CD14-positive monocyte (primary cell): ENCODE data around the gene FGF21. TPM values are rescaled to one million over a fixed set of nuclear protein-coding genes. Genes with fewer than 3 reads are reported as not detected.
A peak's percentile ranks its signal among the peaks of the same experiment; 100 is the strongest.

Source experiments
- DNase-seq, 3 donors: peaks; one replicate each; pipeline ENCODE4 v3.0.0-alpha.2; 2011 to 2022
- H2AFZ ChIP-seq: 2 replicates; pipeline ENCODE4 v1.6.0; 2012; ENCODE audit warnings: mild to moderate bottlenecking, low read depth, low read length, inconsistent platforms; ENCODE audit not compliant: insufficient read depth, poor library complexity, severe bottlenecking
- H3K27ac ChIP-seq, 2 donors: 1 replicate in 1 of 2; 2 replicates in 1 of 2; pipeline ENCODE4 v1.5.1; 2012 to 2013; ENCODE audit warnings: low read length in 2 of 2, control low read depth in 1 of 2, inconsistent platforms in 1 of 2, low read depth in 1 of 2, mild to moderate bottlenecking in 1 of 2
- H3K27me3 ChIP-seq, 2 donors: one replicate each; pipeline versions ENCODE4 v1.6.0 to v1.6.1; 2011 to 2013; ENCODE audit warnings: low read length in 2 of 2; ENCODE audit not compliant: control insufficient read depth in 2 of 2, insufficient read depth in 2 of 2
- H3K36me3 ChIP-seq, 2 donors: replicated peaks in 1 of 2; 1 replicate in 1 of 2; 2 replicates in 1 of 2; pipeline versions ENCODE4 v1.5.1 to v1.6.1; 2012 to 2013; ENCODE audit warnings: low read length in 2 of 2, control low read depth in 1 of 2, inconsistent platforms in 1 of 2, mild to moderate bottlenecking in 1 of 2; ENCODE audit not compliant: insufficient read depth in 2 of 2, control insufficient read depth in 1 of 2
- H3K4me1 ChIP-seq, 2 donors: 1 replicate in 1 of 2; 2 replicates in 1 of 2; pipeline versions ENCODE4 v1.5.1 to v1.6.1; 2012 to 2013; ENCODE audit warnings: low read length in 2 of 2, control low read depth in 1 of 2, inconsistent platforms in 1 of 2, mild to moderate bottlenecking in 1 of 2, moderate library complexity in 1 of 2; ENCODE audit not compliant: insufficient read depth in 2 of 2, control insufficient read depth in 1 of 2
- H3K4me2 ChIP-seq: replicated peaks from 2 replicates; pipeline ENCODE3; 2012; ENCODE audit warnings: low read length, moderate library complexity, mild to moderate bottlenecking; ENCODE audit not compliant: poor library complexity, severe bottlenecking; ENCODE audit errors: extremely low read depth
- H3K4me3 ChIP-seq, 3 experiments: fragments of 200-600 bp in 1 of 3; sonication (generic) in 1 of 3; replicated peaks in 1 of 3; 1 replicate in 2 of 3; 2 replicates in 1 of 3; pipeline ENCODE4 v1.5.1; 2011 to 2013; ENCODE audit warnings: low read length in 3 of 3, mild to moderate bottlenecking in 3 of 3, control low read depth in 2 of 3, low read depth in 2 of 3, inconsistent platforms in 1 of 3, moderate library complexity in 1 of 3
- H3K79me2 ChIP-seq: 2 replicates; pipeline ENCODE4 v1.6.0; 2012; ENCODE audit warnings: mild to moderate bottlenecking, control low read depth, inconsistent platforms, low read length, moderate library complexity; ENCODE audit not compliant: insufficient read depth
- H3K9ac ChIP-seq: 2 replicates; pipeline ENCODE4 v1.6.0; 2017; ENCODE audit warnings: low read length, mild to moderate bottlenecking; ENCODE audit not compliant: insufficient read depth, poor library complexity, severe bottlenecking
- H3K9me3 ChIP-seq, 2 donors: replicated peaks in 1 of 2; 1 replicate in 1 of 2; 2 replicates in 1 of 2; pipeline versions ENCODE4 v1.5.1 to v1.6.1; 2012 to 2013; ENCODE audit warnings: low read length in 2 of 2, control low read depth in 1 of 2; ENCODE audit not compliant: control insufficient read depth in 1 of 2, insufficient read depth in 1 of 2
- H4K20me1 ChIP-seq: 2 replicates; pipeline ENCODE4 v1.6.0; 2012; ENCODE audit warnings: mild to moderate bottlenecking, low read length, control low read depth, moderate library complexity; ENCODE audit not compliant: insufficient read depth
- H3K27ac Mint-ChIP-seq, 7 donors: one replicate each; pipeline ENCODE4 v1.8.0; 2020; ENCODE audit warnings: mild to moderate bottlenecking in 7 of 7, mixed read lengths in 7 of 7, moderate library complexity in 6 of 7, inconsistent platforms in 2 of 7
- H3K27me3 Mint-ChIP-seq, 3 donors: one replicate each; pipeline ENCODE4 v1.8.0; 2021 to 2022; ENCODE audit warnings: low read depth in 3 of 3, mild to moderate bottlenecking in 3 of 3, mixed read lengths in 3 of 3, moderate library complexity in 3 of 3, inconsistent platforms in 1 of 3
- H3K36me3 Mint-ChIP-seq, 2 donors: one replicate each; pipeline ENCODE4 v1.8.0; 2020; ENCODE audit warnings: mixed read lengths in 2 of 2, inconsistent platforms in 1 of 2, mild to moderate bottlenecking in 1 of 2
- H3K4me1 Mint-ChIP-seq: one replicate; pipeline ENCODE4 v1.8.0; 2020; ENCODE audit warnings: mild to moderate bottlenecking, mixed read lengths
- H3K4me3 Mint-ChIP-seq, 2 donors: one replicate each; pipeline ENCODE4 v1.8.0; 2020; ENCODE audit warnings: mild to moderate bottlenecking in 2 of 2, mixed read lengths in 2 of 2, moderate library complexity in 1 of 2
- H3K9me3 Mint-ChIP-seq, 7 donors: one replicate each; pipeline ENCODE4 v1.8.0; 2020 to 2022; ENCODE audit warnings: mixed read lengths in 7 of 7, mild to moderate bottlenecking in 6 of 7, moderate library complexity in 6 of 7, inconsistent platforms in 2 of 7
- CTCF ChIP-seq: fragments of 200-600 bp; IDR thresholded peaks from one replicate; pipeline ENCODE4 v1.8.0; 2022; ENCODE audit warnings: antibody characterized with exemption, mild to moderate bottlenecking
- WGBS: methylation state at CpG from one replicate; pipeline ENCODE4 v1.1.5; 2013; ENCODE audit warnings: missing lambda C conversion rate; ENCODE audit not compliant: insufficient coverage; 5-methylcytosine and 5-hydroxymethylcytosine counted together
- intact Hi-C, 2 donors: fragments of 100-400 bp; cut with micrococcal nuclease; formaldehyde crosslinking; loops; one replicate each; pipeline versions ENCODE4 v1.15.0 to v1.15.1; 2023
- polyA plus RNA-seq, 3 donors: library from polyadenylated mRNA; depleted of rRNA in 1 of 3; unstranded in 2 of 3; stranded (reverse) in 1 of 3; fragments of 300-500 nt in 2 of 3; fragments of >200 nt in 1 of 3; fragmentation: Illumina TruSeq in 2 of 3; gene quantifications; 1 replicate in 2 of 3; 2 replicates in 1 of 3; pipeline ENCODE4 v1.2.3, GENCODE V29; 2012 to 2021

Gene FGF21
- polyA plus RNA-seq, 3 donors = not detected

- H3K9me3 Mint-ChIP-seq = peaks cover 0 to 2% (median 0%) of the 10 kb centered on the region in 7 donors
- H3K36me3 ChIP-seq = no peaks in the 10 kb centered on the region
- H3K4me3 Mint-ChIP-seq = no peak overlapping the region
These were observed 21.8 kb downstream of the FGF21 start for GRCh38 chr19:48777139-48777538.

GRCh38 chr19:48777720-48778119 is 22.4 kb downstream of the FGF21 start:
- Histone ChIP-seq H3K4me3 (no peak overlapping the region), H2AFZ (no peak overlapping the region)
- H3K27ac Mint-ChIP-seq = no peak overlapping the region

More at GRCh38 chr19:48777139-48777538, 21.8 kb downstream of the FGF21 start:
- Mint-ChIP-seq H3K27me3 (peaks cover 3 to 12% (median 5%) of the 10 kb centered on the region in 3 donors), H3K36me3 (no peaks in the 10 kb centered on the region), H3K4me1 (peaks cover 21% of the 10 kb centered on the region), H3K27ac (peak overlapping the region in 1 of 7 donors; percentile 13)
- WGBS = no CpG with 5 or more reads among the region's 5 CpGs
- H3K4me1 ChIP-seq = peaks cover 13% of the 10 kb centered on the region in 2 donors
- no peaks in the 10 kb centered on the region for H3K9me3 ChIP-seq
- no peak for DNase-seq
- no peak overlapping the region for H3K4me2 ChIP-seq
- H4K20me1 ChIP-seq = no peaks in the 10 kb centered on the region
- no peak for TF ChIP-seq CTCF
- no peak overlapping the region for H3K9ac ChIP-seq
- no peak overlapping the region for H3K27ac ChIP-seq
- H3K27me3 ChIP-seq = no peaks in the 10 kb centered on the region
- no peak overlapping the region for H2AFZ ChIP-seq
- H3K79me2 ChIP-seq = no peaks in the 10 kb centered on the region
- intact Hi-C loops = no loop called here
- H3K4me3 ChIP-seq = no peak overlapping the region

More at GRCh38 chr19:48777720-48778119, 22.4 kb downstream of the FGF21 start:
- Histone ChIP-seq H3K27ac (no peak overlapping the region), H3K79me2 (no peaks in the 10 kb centered on the region), H3K9ac (no peak overlapping the region), H3K36me3 (no peaks in the 10 kb centered on the region), H3K27me3 (no peaks in the 10 kb centered on the region), H3K4me1 (peaks cover 17% of the 10 kb centered on the region in 2 donors), H4K20me1 (no peaks in the 10 kb centered on the region), H3K4me2 (no peak overlapping the region), H3K9me3 (no peaks in the 10 kb centered on the region)
- intact Hi-C loops = no loop called here
- Mint-ChIP-seq H3K4me1 (peaks cover 25% of the 10 kb centered on the region), H3K36me3 (no peaks in the 10 kb centered on the region), H3K27me3 (peaks cover 3 to 14% (median 5%) of the 10 kb centered on the region in 3 donors), H3K4me3 (no peak overlapping the region), H3K9me3 (peaks cover 0 to 2% (median 0%) of the 10 kb centered on the region in 7 donors)
- WGBS = 95% methylated on average over 7 of the region's 12 CpGs
- DNase-seq = no peak
- no peak for TF ChIP-seq CTCF
